IMR-90 (cell line): ENCODE results near the gene KRTAP27-1. TPM values are rescaled to one million over a fixed set of nuclear protein-coding genes. Genes with fewer than 3 reads are reported as not detected.

Experiments used
- ATAC-seq: fragments of 200-7000 bp; cut with Tn5 transposase; 2 replicates; pipeline ENCODE4 v1.9.1; 2020; ENCODE audit warnings: low read depth, mild to moderate bottlenecking, moderate library complexity
- BruUV-seq: library from RNA; stranded (reverse); fragments of 400-500 nt; replicated peaks from 2 replicates; lab custom pipeline; 2021; lab: Mats Ljungman, UMichigan
- CTCF ChIA-PET: fragments of 300-600 bp; formaldehyde crosslinking; extraction: SDS; loops from one replicate; lab custom pipeline; 2021; ENCODE audit warnings: antibody characterized with exemption; lab: Yijun Ruan, JAX
- POLR2A ChIA-PET: fragments of 300-600 bp; sonication (Branson Sonifier 250); formaldehyde crosslinking; loops from one replicate; lab custom pipeline; 2022; ENCODE audit warnings: antibody characterized with exemption; ENCODE audit not compliant: unreplicated experiment; lab: Charles Lee
- DNase-seq: peaks from one replicate; pipeline ENCODE4 v3.0.0; 2013
- H2AFZ ChIP-seq: replicated peaks from 2 replicates; pipeline ENCODE3; 2013; ENCODE audit warnings: low read length, mild to moderate bottlenecking; ENCODE audit not compliant: poor library complexity
- H2AK5ac ChIP-seq: 2 replicates; pipeline ENCODE4 v1.6.1; 2013; ENCODE audit warnings: low read depth, low read length, inconsistent platforms
- H2AK9ac ChIP-seq: replicated peaks from 2 replicates; pipeline ENCODE3; 2013; ENCODE audit warnings: mild to moderate bottlenecking, low read depth, low read length, moderate library complexity; ENCODE audit not compliant: poor library complexity
- H2BK120ac ChIP-seq: 2 replicates; pipeline ENCODE4 v1.6.1; 2013; ENCODE audit warnings: low read depth, low read length, inconsistent platforms
- H2BK15ac ChIP-seq: 3 replicates; pipeline ENCODE4 v1.6.1; 2013; ENCODE audit warnings: low read depth, low read length, inconsistent platforms
- H2BK20ac ChIP-seq: 2 replicates; pipeline ENCODE4 v1.6.1; 2013; ENCODE audit warnings: low read depth, mild to moderate bottlenecking, inconsistent platforms, low read length, moderate library complexity
- H2BK5ac ChIP-seq: 2 replicates; pipeline ENCODE4 v1.6.1; 2013; ENCODE audit warnings: mild to moderate bottlenecking, low read depth, low read length, inconsistent platforms; ENCODE audit not compliant: poor library complexity, severe bottlenecking
- H3K14ac ChIP-seq: replicated peaks from 2 replicates; pipeline ENCODE4 v1.6.1; 2013; ENCODE audit warnings: low read depth, low read length, inconsistent platforms
- H3K18ac ChIP-seq: 2 replicates; pipeline ENCODE4 v1.6.1; 2013; ENCODE audit warnings: low read depth, low read length, control low read depth
- H3K23ac ChIP-seq: 2 replicates; pipeline ENCODE4 v1.6.1; 2013; ENCODE audit warnings: low read depth, low read length, inconsistent platforms
- H3K27ac ChIP-seq: 2 replicates; pipeline ENCODE4 v1.5.1; 2013; ENCODE audit warnings: mild to moderate bottlenecking, control low read depth, low read length; ENCODE audit not compliant: insufficient read depth
- H3K27me3 ChIP-seq: 2 replicates; pipeline ENCODE4 v1.6.1; 2013; ENCODE audit warnings: low read length; ENCODE audit not compliant: control insufficient read depth, insufficient read depth
- H3K36me3 ChIP-seq: 2 replicates; pipeline ENCODE4 v1.6.1; 2013; ENCODE audit warnings: low read length, mixed read lengths; ENCODE audit not compliant: control insufficient read depth, insufficient read depth
- H3K4ac ChIP-seq: 2 replicates; pipeline ENCODE4 v1.6.1; 2013; ENCODE audit warnings: low read depth, low read length, inconsistent platforms
- H3K4me1 ChIP-seq: 2 replicates; pipeline ENCODE4 v1.6.1; 2013; ENCODE audit warnings: low read length, mixed read lengths; ENCODE audit not compliant: control insufficient read depth, insufficient read depth
- H3K4me2 ChIP-seq: 2 replicates; pipeline ENCODE4 v1.6.1; 2013; ENCODE audit warnings: low read depth, mild to moderate bottlenecking, control low read depth, low read length, moderate library complexity
- H3K4me3 ChIP-seq: 2 replicates; pipeline ENCODE4 v1.5.1; 2013; ENCODE audit warnings: low read depth, mild to moderate bottlenecking, control low read depth, low read length, moderate library complexity; ENCODE audit not compliant: insufficient read depth
- H3K56ac ChIP-seq: 2 replicates; pipeline ENCODE4 v1.6.1; 2013; ENCODE audit warnings: low read length, inconsistent platforms; ENCODE audit not compliant: insufficient read depth; ENCODE audit errors: extremely low read depth
- H3K79me1 ChIP-seq, 2 experiments: 2 replicates each; pipeline ENCODE4 v1.6.1; 2013; ENCODE audit warnings: low read length in 2 of 2, inconsistent platforms in 1 of 2, low read depth in 1 of 2
- H3K9ac ChIP-seq: 2 replicates; pipeline ENCODE4 v1.6.1; 2013; ENCODE audit warnings: low read depth, low read length, control low read depth
- H3K9me1 ChIP-seq: 2 replicates; pipeline ENCODE4 v1.6.1; 2013; ENCODE audit warnings: low read length, inconsistent platforms; ENCODE audit not compliant: insufficient read depth
- H3K9me3 ChIP-seq: 2 replicates; pipeline ENCODE4 v1.6.1; 2013; ENCODE audit warnings: low read length; ENCODE audit not compliant: control insufficient read depth, insufficient read depth
- H4K20me1 ChIP-seq: 2 replicates; pipeline ENCODE4 v1.6.1; 2013; ENCODE audit warnings: low read length, inconsistent platforms; ENCODE audit not compliant: insufficient read depth
- H4K5ac ChIP-seq: 2 replicates; pipeline ENCODE4 v1.6.1; 2013; ENCODE audit warnings: mild to moderate bottlenecking, low read depth, low read length, control low read depth
- H4K8ac ChIP-seq, 2 experiments: 2 replicates each; pipeline ENCODE4 v1.6.1; 2013; ENCODE audit warnings: low read depth in 2 of 2, low read length in 2 of 2, control low read depth in 1 of 2, inconsistent platforms in 1 of 2
- H4K91ac ChIP-seq: 2 replicates; pipeline ENCODE4 v1.6.1; 2013; ENCODE audit warnings: low read depth, low read length, inconsistent platforms; ENCODE audit not compliant: insufficient read depth
- CEBPB ChIP-seq: IDR thresholded peaks from 2 replicates; pipeline ENCODE4 v1.6.1; 2012; ENCODE audit warnings: low read depth, low read length, improper control_type of control experiment
- RAD21 ChIP-seq: IDR thresholded peaks from 2 replicates; pipeline ENCODE4 v1.6.1; 2012; ENCODE audit warnings: low read length, improper control_type of control experiment
- WGBS, 2 experiments: methylation state at CpG; one replicate each; pipeline versions ENCODE4 v1.1.5 to v1.1.7; 2013; ENCODE audit warnings: missing lambda C conversion rate in 2 of 2; ENCODE audit not compliant: insufficient read length in 1 of 2; ENCODE audit errors: extremely low coverage in 2 of 2; 5-methylcytosine and 5-hydroxymethylcytosine counted together
- dilution Hi-C: fragments of 300-500 bp; cut with HindIII; formaldehyde crosslinking; loops from one replicate; pipeline ENCODE4 v1.14.3; 2018; ENCODE audit warnings: low sequenced_read_pairs; ENCODE audit not compliant: unreplicated experiment
- in situ Hi-C: fragments of 300-500 bp; cut with MboI; formaldehyde crosslinking; loops from 3 replicates; pipeline ENCODE4 v1.14.3; 2019; ENCODE audit warnings: low sequenced_read_pairs, inconsistent platforms, mixed read lengths
- intact Hi-C: fragments of 100-400 bp; cut with micrococcal nuclease; formaldehyde crosslinking; loops from 2 replicates; pipeline ENCODE4 v1.10.0; 2022
- polyA plus RNA-seq, 3 experiments: library from polyadenylated mRNA; depleted of rRNA; stranded (reverse); fragments of >200 nt; gene quantifications; 2 replicates each; pipeline ENCODE4 v1.2.3, GENCODE V29; 2012; ENCODE audit warnings: low replicate concordance in 1 of 3
- total RNA-seq: library from RNA; depleted of rRNA; stranded (reverse); fragments of >200 nt; gene quantifications from 2 replicates; pipeline ENCODE4 v1.2.3, GENCODE V29; 2012

Gene KRTAP27-1
- total and polyA plus RNA-seq, 2 of the 4 experiments (the other 2 are of a cell fraction), result not detected

DNA sequence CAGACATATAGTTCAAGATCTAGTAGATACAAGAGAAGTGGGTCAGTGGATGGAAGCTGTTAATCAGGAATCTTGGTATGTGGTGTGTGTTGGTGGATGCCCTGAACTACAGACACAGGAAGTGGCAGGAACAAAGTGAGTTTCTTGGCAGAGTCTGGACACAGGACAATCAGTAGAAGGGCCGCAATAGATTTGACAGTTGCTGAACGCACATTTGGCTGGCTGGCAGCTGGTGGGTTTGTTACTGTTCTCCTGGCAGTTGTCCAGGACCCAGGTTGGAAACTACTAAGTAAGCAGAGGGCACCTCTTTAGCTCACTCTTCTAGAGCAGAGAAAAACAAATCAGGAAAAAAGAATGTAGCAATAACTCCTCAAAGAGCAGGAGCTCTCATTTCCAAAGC is 30.6 kb downstream of the KRTAP27-1 start:
- no peaks in the 10 kb centered on the region for H3K79me1 ChIP-seq

More for the DNA sequence above, 30.6 kb downstream of the KRTAP27-1 start:
- CTCF ChIA-PET, result no interaction called here
- H2BK20ac ChIP-seq, result no peak overlapping the region
- H3K27ac ChIP-seq, result no peak overlapping the region
- H3K9me1 ChIP-seq, result no peaks in the 10 kb centered on the region
- no TSS peak for BruUV-seq
- no peak overlapping the region for H3K4me3 ChIP-seq
- WGBS, 2 experiments, result no CpG with 5 or more reads among the region's 2 CpGs
- intact Hi-C loops (no loop called here), in situ Hi-C loops (no loop called here), dilution Hi-C loops (no loop called here)
- H4K91ac ChIP-seq, result no peak overlapping the region
- no peak overlapping the region for H2BK5ac ChIP-seq
- no peak overlapping the region for H3K23ac ChIP-seq
- H3K36me3 ChIP-seq, result no peaks in the 10 kb centered on the region
- peaks cover 4% of the 10 kb centered on the region; the same call in 1 of the 2 replicates for H3K9me3 ChIP-seq
- no peak overlapping the region for H2AFZ ChIP-seq
- H4K20me1 ChIP-seq, result no peaks in the 10 kb centered on the region
- no peaks in the 10 kb centered on the region for H3K4me1 ChIP-seq
- H3K9ac ChIP-seq, result no peak overlapping the region
- DNase-seq (no peak), ATAC-seq (no peak)
- TF ChIP-seq CEBPB (no peak), RAD21 (no peak)
- H2AK9ac ChIP-seq, result no peak overlapping the region
- no peak overlapping the region for H2BK120ac ChIP-seq
- no peak overlapping the region for H3K4ac ChIP-seq
- no peak overlapping the region for H4K8ac ChIP-seq
- no peak overlapping the region for H3K18ac ChIP-seq
- H3K4me2 ChIP-seq, result no peak overlapping the region
- no peak overlapping the region for H3K14ac ChIP-seq
- no peaks in the 10 kb centered on the region for H3K27me3 ChIP-seq
- no peak overlapping the region for H2BK15ac ChIP-seq
- H4K5ac ChIP-seq, result no peak overlapping the region
- no peak overlapping the region for H2AK5ac ChIP-seq
- H3K56ac ChIP-seq, result no peak overlapping the region
- POLR2A ChIA-PET, result no interaction called here
